GM12878 (cell line): ENCODE results near the gene USP47. TPM values are rescaled to one million over a fixed set of nuclear protein-coding genes. Genes with fewer than 3 reads are reported as not detected.
A peak's percentile ranks its signal among the peaks of the same experiment; 100 is the strongest.
"Not testable (repeated sequence)": the region's sequence is repeated elsewhere in the genome, so short reads cannot be mapped to it uniquely, and the experiment has no call there.

Experiments
- ATAC-seq: fragments of 200-7000 bp; cut with Tn5 transposase; 3 replicates; pipeline ENCODE4 v1.9.1; 2020; ENCODE audit warnings: mild to moderate bottlenecking, moderate library complexity
- BruUV-seq: library from RNA; stranded (reverse); fragments of 400-500 nt; replicated peaks from 2 replicates; lab custom pipeline; 2021; lab: Mats Ljungman, UMichigan
- CTCF ChIA-PET: fragments of 300-600 bp; sonication (Branson Sonifier 250); formaldehyde crosslinking; extraction: SDS; loops from one replicate; lab custom pipeline; 2021; ENCODE audit warnings: inconsistent platforms; lab: Yijun Ruan, JAX
- POLR2A ChIA-PET: fragments of 350-600 bp; formaldehyde crosslinking; extraction: SDS; loops from one replicate; lab custom pipeline; 2021; ENCODE audit warnings: inconsistent platforms; lab: Charles Lee
- RAD21 ChIA-PET: fragments of 300-600 bp; sonication (Branson Sonifier 250); formaldehyde crosslinking; loops from one replicate; lab custom pipeline; 2023; ENCODE audit warnings: antibody characterized with exemption; ENCODE audit not compliant: unreplicated experiment; lab: Charles Lee
- SMC1A ChIA-PET: fragments of 300-600 bp; sonication (Branson Sonifier 250); formaldehyde crosslinking; loops from one replicate; lab custom pipeline; 2023; ENCODE audit not compliant: unreplicated experiment, uncharacterized antibody; lab: Charles Lee
- DNase-seq: peaks from one replicate; pipeline ENCODE4 v3.0.0-alpha.2; 2011; ENCODE audit warnings: low read depth, low spot score
- FAIRE-seq: peaks from 3 replicates; lab custom pipeline; 2011; peaks lifted over from hg19 to GRCh38; lab: Jason Lieb, UNC
- H2AFZ ChIP-seq: 2 replicates; pipeline ENCODE4 v1.6.0; 2011; ENCODE audit warnings: low read depth, low read length, control low read depth; ENCODE audit not compliant: control insufficient read depth
- H3K27ac ChIP-seq: 2 replicates; pipeline ENCODE4 v1.5.1; 2011; ENCODE audit warnings: control low read depth; ENCODE audit not compliant: control insufficient read depth, insufficient read depth
- H3K27me3 ChIP-seq, 2 experiments: replicated peaks in 1 of 2; 2 replicates each; pipeline versions ENCODE4 v1.6.0 to v1.6.1; 2011; ENCODE audit warnings: low read length in 1 of 2; ENCODE audit not compliant: control insufficient read depth in 2 of 2, insufficient read depth in 2 of 2
- H3K36me3 ChIP-seq, 2 experiments: 2 replicates each; pipeline ENCODE4 v1.5.1; 2011; ENCODE audit warnings: low read length in 1 of 2; ENCODE audit not compliant: control insufficient read depth in 2 of 2, insufficient read depth in 2 of 2
- H3K4me1 ChIP-seq: 2 replicates; pipeline ENCODE4 v1.6.1; 2011; ENCODE audit warnings: mild to moderate bottlenecking, low read length, moderate library complexity, mixed read lengths; ENCODE audit not compliant: control insufficient read depth, insufficient read depth
- H3K4me2 ChIP-seq: 2 replicates; pipeline ENCODE4 v1.6.0; 2011; ENCODE audit warnings: control low read depth; ENCODE audit not compliant: control insufficient read depth, insufficient read depth
- H3K4me3 ChIP-seq: fragments of 200-600 bp; sonication (generic); 2 replicates; pipeline ENCODE4 v1.5.1; 2016
- H3K79me2 ChIP-seq: 2 replicates; pipeline ENCODE4 v1.6.0; 2011; ENCODE audit warnings: low read length; ENCODE audit not compliant: control insufficient read depth, insufficient read depth
- H3K9ac ChIP-seq: 2 replicates; pipeline ENCODE4 v1.8.0; 2011; ENCODE audit warnings: low read length, control low read depth, mixed read lengths; ENCODE audit not compliant: control insufficient read depth, insufficient read depth
- H3K9me3 ChIP-seq: replicated peaks from 3 replicates; pipeline ENCODE4 v1.5.1; 2011; ENCODE audit warnings: mild to moderate bottlenecking, low read length; ENCODE audit not compliant: control insufficient read depth, insufficient read depth
- H4K20me1 ChIP-seq: 2 replicates; pipeline ENCODE4 v1.6.0; 2011; ENCODE audit not compliant: control insufficient read depth, insufficient read depth
- BMI1 ChIP-seq: fragments of 450-650 bp; IDR thresholded peaks from 2 replicates; pipeline ENCODE4 v1.6.1; 2016; ENCODE audit warnings: mild to moderate bottlenecking, moderate library complexity, borderline replicate concordance
- CBX5 ChIP-seq: sonication (generic); IDR thresholded peaks from 2 replicates; pipeline ENCODE4 v1.6.1; 2016; ENCODE audit warnings: low read depth, moderate library complexity, mild to moderate bottlenecking, inconsistent platforms
- ESRRA ChIP-seq: IDR thresholded peaks from 2 replicates; pipeline ENCODE4 v1.6.1; 2012; ENCODE audit warnings: mild to moderate bottlenecking, low read length, improper control_type of control experiment
- HCFC1 ChIP-seq: fragments of 150-350 bp; IDR thresholded peaks from 2 replicates; pipeline ENCODE4 v1.6.1; 2014; ENCODE audit warnings: low read length
- NFYB ChIP-seq: IDR thresholded peaks from 2 replicates; pipeline ENCODE4 v1.6.1; 2011; ENCODE audit warnings: low read depth, mild to moderate bottlenecking, low read length, improper control_type of control experiment, moderate library complexity; ENCODE audit not compliant: insufficient read depth
- PML ChIP-seq: IDR thresholded peaks from 2 replicates; pipeline ENCODE4 v1.6.1; 2012; ENCODE audit warnings: low read length, inconsistent platforms
- RCOR1 ChIP-seq: conservative IDR thresholded peaks from 2 replicates; pipeline ENCODE4 v1.6.1; 2012; ENCODE audit warnings: low read depth, low read length, improper control_type of control experiment
- RELA ChIP-seq: fragments of 450-650 bp; IDR thresholded peaks from 2 replicates; pipeline ENCODE4 v1.8.0; 2014; ENCODE audit warnings: borderline replicate concordance; ENCODE audit not compliant: partially characterized antibody
- SRF ChIP-seq, 2 experiments: IDR thresholded peaks; 2 replicates each; pipeline ENCODE4 v1.6.1; 2011; ENCODE audit warnings: low read depth in 2 of 2, low read length in 2 of 2, mild to moderate bottlenecking in 1 of 2, moderate library complexity in 1 of 2
- TARDBP ChIP-seq: IDR thresholded peaks from 2 replicates; pipeline ENCODE4 v1.6.1; 2016; ENCODE audit warnings: borderline replicate concordance
- YBX1 ChIP-seq: fragments of 450-650 bp; IDR thresholded peaks from 2 replicates; pipeline ENCODE4 v1.6.1; 2016; ENCODE audit warnings: antibody characterized with exemption
- ZNF622 ChIP-seq: fragments of 450-650 bp; IDR thresholded peaks from 2 replicates; pipeline ENCODE4 v1.6.1; 2017; ENCODE audit warnings: mild to moderate bottlenecking, inconsistent platforms
- WGBS: methylation state at CpG from one replicate; pipeline ENCODE4 v1.1.6; 2016; ENCODE audit warnings: low lambda C conversion rate; ENCODE audit not compliant: insufficient replicate concordance, insufficient coverage; ENCODE audit errors: missing lambda C conversion rate; 5-methylcytosine and 5-hydroxymethylcytosine counted together
- in situ Hi-C: fragments of 300-500 bp; cut with MboI; formaldehyde crosslinking; loops from 9 replicates; pipeline ENCODE4 v1.14.3; 2018; ENCODE audit warnings: mixed read lengths
- intact Hi-C: fragments of 100-400 bp; cut with micrococcal nuclease; formaldehyde crosslinking; loops from one replicate; pipeline ENCODE4 v1.14.2; 2022; ENCODE audit not compliant: unreplicated experiment
- polyA plus RNA-seq, 11 experiments: library from polyadenylated mRNA; depleted of rRNA in 4 of 11; unstranded in 6 of 11; stranded (reverse) in 5 of 11; fragments of >200 nt; fragmentation: Nextera tagmentation in 4 of 11; fragmentation: Illumina TruSeq in 1 of 11; extraction: Ambion mirVana in 4 of 11; extraction: Trizol in 1 of 11; gene quantifications; 1 replicate in 1 of 11; 2 replicates in 10 of 11; pipeline versions ENCODE4 v1.2.1 to v1.2.3, GENCODE V29; 2011 to 2016; ENCODE audit warnings: inconsistent platforms in 2 of 11, missing spikeins in 2 of 11, low read depth in 1 of 11
- total RNA-seq, 4 experiments: library from RNA; depleted of rRNA in 3 of 4; stranded (reverse); fragments of >200 nt in 3 of 4; fragmentation: Illumina TruSeq in 1 of 4; extraction: Trizol in 1 of 4; gene quantifications; 2 replicates each; pipeline versions ENCODE4 v1.2.1 to v1.2.3, GENCODE V29; 2013 to 2021
- TF ChIP-seq, protein P1 (sequence below): fragments of 450-650 bp; IDR thresholded peaks from 2 replicates; pipeline ENCODE4 v1.6.1; 2017; ENCODE audit warnings: mild to moderate bottlenecking, moderate library complexity
- TF ChIP-seq, protein P2 (sequence below): IDR thresholded peaks from 2 replicates; pipeline ENCODE4 v1.6.1; 2011; ENCODE audit warnings: low read depth, mild to moderate bottlenecking, low read length, moderate library complexity, borderline replicate concordance; ENCODE audit errors: extremely low read depth

The USP47 gene
- total and polyA plus RNA-seq, 10 of the 15 experiments (the other 5 are each of a cell fraction or from before 2014, with no cell fraction given): 13.9 to 54.0 (median 31.6) TPM

DNA sequence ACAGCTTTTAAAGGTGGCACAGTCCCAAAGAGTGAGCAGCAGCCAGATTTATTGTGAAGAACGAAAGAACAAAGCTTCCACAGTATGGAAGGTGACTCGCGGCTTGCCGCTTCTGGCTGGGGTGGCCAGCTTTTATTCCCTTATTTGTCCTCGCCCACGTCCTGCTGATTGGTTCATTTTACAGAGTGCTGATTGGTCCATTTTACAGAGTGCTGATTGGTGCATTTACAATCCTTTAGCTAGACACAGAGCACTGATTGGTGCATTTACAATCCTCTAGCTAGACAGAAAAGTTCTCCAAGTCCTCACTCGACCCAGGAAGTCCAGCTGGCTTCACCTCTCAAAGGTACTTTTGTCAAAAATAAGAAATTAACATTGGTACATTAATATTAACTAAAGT lies 10.4 kb upstream of the USP47 start:
- H3K9ac ChIP-seq, BruUV-seq, H3K27me3 ChIP-seq, FAIRE-seq, H3K4me3 ChIP-seq, H2AFZ ChIP-seq, CTCF ChIA-PET, intact Hi-C loops, POLR2A ChIA-PET, H3K27ac ChIP-seq, SMC1A ChIA-PET, H3K9me3 ChIP-seq, H3K4me1 ChIP-seq, DNase-seq, H3K4me2 ChIP-seq, in situ Hi-C loops, H3K79me2 ChIP-seq, H3K36me3 ChIP-seq, ATAC-seq, RAD21 ChIA-PET, H4K20me1 ChIP-seq: not testable (repeated sequence)
- 0 out of 2 replicates have a peak, but pooled peaks have one; percentile 18 for TF ChIP-seq NFYB
- 56% methylated on average over 7 of the region's 7 CpGs for WGBS

DNA sequence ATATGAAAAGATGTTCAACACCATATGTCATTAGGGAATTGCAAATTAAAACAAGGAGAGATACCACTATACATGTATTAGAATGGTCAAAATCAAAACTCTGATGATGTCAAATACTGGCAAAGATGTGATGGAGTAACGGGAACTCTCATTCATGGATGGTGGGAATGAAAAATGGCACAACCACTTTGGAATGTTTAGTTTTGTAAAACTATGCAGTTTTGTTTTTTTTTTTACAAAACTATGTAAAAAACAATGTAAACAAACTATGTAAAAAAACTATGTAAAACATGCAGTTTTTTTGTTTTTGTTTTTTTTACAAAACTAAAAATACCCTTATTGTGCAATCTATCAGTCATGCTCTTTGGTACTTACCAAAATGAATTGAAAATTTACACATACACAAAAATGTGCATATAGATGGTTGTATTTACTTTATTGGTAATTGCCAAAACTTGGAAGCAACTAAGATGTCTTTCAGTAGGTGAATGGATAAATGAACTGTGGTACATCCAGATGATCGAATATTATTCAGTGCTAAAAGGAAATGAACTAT lies 5.0 kb upstream of the USP47 start:
- no peaks in the 10 kb centered on the region; the same call in 2 of the 3 replicates for H3K9me3 ChIP-seq
- no peaks in the 10 kb centered on the region for H3K4me1 ChIP-seq
- FAIRE-seq: no peak
- SMC1A ChIA-PET: no interaction called here
- CTCF ChIA-PET: no interaction called here
- no peaks in the 10 kb centered on the region for H3K79me2 ChIP-seq
- RAD21 ChIA-PET: no interaction called here
- BruUV-seq: no TSS peak
- in situ Hi-C loops: no loop called here
- no peak overlapping the region for H2AFZ ChIP-seq
- intact Hi-C loops: no loop called here
- WGBS: 47% methylated on average over 2 of the region's 2 CpGs
- H3K27ac ChIP-seq: no peak overlapping the region
- POLR2A ChIA-PET: no interaction called here
- no peak for ATAC-seq
- H3K27me3 ChIP-seq: no peaks in the 10 kb centered on the region
- H3K9ac ChIP-seq: no peak overlapping the region
- no peaks in the 10 kb centered on the region for H4K20me1 ChIP-seq
- H3K4me3 ChIP-seq: no peak overlapping the region
- no peak for DNase-seq
- H3K36me3 ChIP-seq: no peaks in the 10 kb centered on the region
- H3K4me2 ChIP-seq: no peak overlapping the region
- TF ChIP-seq, protein P1, sequence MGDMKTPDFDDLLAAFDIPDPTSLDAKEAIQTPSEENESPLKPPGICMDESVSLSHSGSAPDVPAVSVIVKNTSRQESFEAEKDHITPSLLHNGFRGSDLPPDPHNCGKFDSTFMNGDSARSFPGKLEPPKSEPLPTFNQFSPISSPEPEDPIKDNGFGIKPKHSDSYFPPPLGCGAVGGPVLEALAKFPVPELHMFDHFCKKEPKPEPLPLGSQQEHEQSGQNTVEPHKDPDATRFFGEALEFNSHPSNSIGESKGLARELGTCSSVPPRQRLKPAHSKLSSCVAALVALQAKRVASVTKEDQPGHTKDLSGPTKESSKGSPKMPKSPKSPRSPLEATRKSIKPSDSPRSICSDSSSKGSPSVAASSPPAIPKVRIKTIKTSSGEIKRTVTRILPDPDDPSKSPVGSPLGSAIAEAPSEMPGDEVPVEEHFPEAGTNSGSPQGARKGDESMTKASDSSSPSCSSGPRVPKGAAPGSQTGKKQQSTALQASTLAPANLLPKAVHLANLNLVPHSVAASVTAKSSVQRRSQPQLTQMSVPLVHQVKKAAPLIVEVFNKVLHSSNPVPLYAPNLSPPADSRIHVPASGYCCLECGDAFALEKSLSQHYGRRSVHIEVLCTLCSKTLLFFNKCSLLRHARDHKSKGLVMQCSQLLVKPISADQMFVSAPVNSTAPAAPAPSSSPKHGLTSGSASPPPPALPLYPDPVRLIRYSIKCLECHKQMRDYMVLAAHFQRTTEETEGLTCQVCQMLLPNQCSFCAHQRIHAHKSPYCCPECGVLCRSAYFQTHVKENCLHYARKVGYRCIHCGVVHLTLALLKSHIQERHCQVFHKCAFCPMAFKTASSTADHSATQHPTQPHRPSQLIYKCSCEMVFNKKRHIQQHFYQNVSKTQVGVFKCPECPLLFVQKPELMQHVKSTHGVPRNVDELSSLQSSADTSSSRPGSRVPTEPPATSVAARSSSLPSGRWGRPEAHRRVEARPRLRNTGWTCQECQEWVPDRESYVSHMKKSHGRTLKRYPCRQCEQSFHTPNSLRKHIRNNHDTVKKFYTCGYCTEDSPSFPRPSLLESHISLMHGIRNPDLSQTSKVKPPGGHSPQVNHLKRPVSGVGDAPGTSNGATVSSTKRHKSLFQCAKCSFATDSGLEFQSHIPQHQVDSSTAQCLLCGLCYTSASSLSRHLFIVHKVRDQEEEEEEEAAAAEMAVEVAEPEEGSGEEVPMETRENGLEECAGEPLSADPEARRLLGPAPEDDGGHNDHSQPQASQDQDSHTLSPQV: no peak
- TF ChIP-seq, protein P2, sequence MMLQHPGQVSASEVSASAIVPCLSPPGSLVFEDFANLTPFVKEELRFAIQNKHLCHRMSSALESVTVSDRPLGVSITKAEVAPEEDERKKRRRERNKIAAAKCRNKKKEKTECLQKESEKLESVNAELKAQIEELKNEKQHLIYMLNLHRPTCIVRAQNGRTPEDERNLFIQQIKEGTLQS: no peak
- no peak for TF ChIP-seq ZNF622
- no peak for TF ChIP-seq BMI1
- TF ChIP-seq SRF (IDR thresholded peaks at IDR 0.05; ENCODE audit: low read depth in 2 of 2, low read length in 2 of 2): no peak
- no peak for TF ChIP-seq CBX5
- no peak for TF ChIP-seq RCOR1
- TF ChIP-seq YBX1: no peak
- TF ChIP-seq PML: no peak
- TF ChIP-seq TARDBP: no peak
- TF ChIP-seq RELA: no peak
- TF ChIP-seq HCFC1: no peak
- TF ChIP-seq ESRRA: no peak
